GM12892 (cell line): ENCODE results near the gene PSMB8.

ENCODE experiments used
- POLR2A ChIP-seq: IDR thresholded peaks from 2 replicates; pipeline ENCODE4 v1.6.1; 2011; ENCODE audit warnings: low read depth, low read length, control low read depth
- POLR2AphosphoS5 ChIP-seq: IDR thresholded peaks from 2 replicates; pipeline ENCODE4 v1.6.1; 2011; ENCODE audit warnings: low read depth, low read length, control low read depth
- TAF1 ChIP-seq: IDR thresholded peaks from 2 replicates; pipeline ENCODE4 v1.6.1; 2011; ENCODE audit warnings: low read depth, mild to moderate bottlenecking, control low read depth, low read length, borderline replicate concordance

DNA sequence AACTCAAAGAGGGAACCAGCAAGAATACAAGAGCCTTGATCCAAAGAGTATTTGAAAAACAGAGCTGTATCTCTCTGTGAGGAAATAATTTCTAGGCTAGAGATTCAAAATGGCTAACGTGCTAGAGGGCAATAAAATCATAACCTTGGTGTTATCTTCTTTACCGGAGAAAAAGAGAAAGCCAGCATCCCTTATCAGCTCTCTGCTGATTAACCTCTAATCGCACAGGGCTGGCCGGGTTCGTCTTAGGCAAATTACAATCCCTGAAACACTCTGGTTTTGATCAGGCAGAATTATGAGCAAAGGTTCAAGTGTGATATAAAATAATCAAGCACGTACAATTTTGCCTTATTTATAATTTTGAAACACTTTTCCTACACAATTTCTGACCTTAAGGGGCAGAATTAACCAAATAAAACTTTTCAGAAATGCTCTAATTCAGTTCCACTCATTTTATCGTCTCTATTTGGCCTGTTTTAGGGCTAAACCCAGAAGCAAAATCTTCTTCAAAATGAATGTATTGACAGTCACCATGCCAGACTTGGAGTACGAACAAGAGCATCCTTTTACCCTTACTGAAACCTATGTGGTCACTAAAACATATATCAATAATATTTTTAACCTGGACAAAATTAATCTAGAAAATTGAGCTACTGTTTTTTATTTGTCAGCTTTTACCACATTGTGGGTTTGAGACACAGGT lies 23.9 kb upstream of the PSMB8 start:
- TF ChIP-seq POLR2A: no peak
- no peak for TF ChIP-seq TAF1
- no peak for TF ChIP-seq POLR2AphosphoS5
